BLaER1 treated with 17β-estradiol and CSF1 and Interleukin-3, amounts not matched to agents 10 nM and 100 nM (cell line): ENCODE data around the gene ELOF1.

Source experiments
- H3K27ac ChIP-seq, 11 experiments: shearing (Covaris generic); formaldehyde crosslinking; 2 replicates each; pipeline ENCODE4 v1.8.1; 2022
- H3K27me3 ChIP-seq, 11 experiments: shearing (Covaris generic); formaldehyde crosslinking; 2 replicates each; pipeline ENCODE4 v1.8.1; 2022
- H3K36me3 ChIP-seq, 11 experiments: shearing (Covaris generic); formaldehyde crosslinking; 2 replicates each; pipeline ENCODE4 v1.8.1; 2022
- H3K4me1 ChIP-seq, 10 experiments: shearing (Covaris generic); formaldehyde crosslinking; 2 replicates each; pipeline ENCODE4 v1.8.1; 2022
- H3K4me2 ChIP-seq, 11 experiments: shearing (Covaris generic); formaldehyde crosslinking; 2 replicates each; pipeline ENCODE4 v1.8.1; 2022
- H3K4me3 ChIP-seq, 10 experiments: shearing (Covaris generic); formaldehyde crosslinking; 2 replicates each; pipeline ENCODE4 v1.8.1; 2022
- H3K9ac ChIP-seq, 11 experiments: shearing (Covaris generic); formaldehyde crosslinking; 2 replicates each; pipeline ENCODE4 v1.8.1; 2022
- H3K9me3 ChIP-seq, 11 experiments: shearing (Covaris generic); formaldehyde crosslinking; replicated peaks in 1 of 11; 2 replicates each; pipeline ENCODE4 v1.8.1; 2022
- H4K20me1 ChIP-seq, 11 experiments: shearing (Covaris generic); formaldehyde crosslinking; 2 replicates each; pipeline ENCODE4 v1.8.1; 2022
- Cebpa-rat ChIP-seq, 11 experiments: shearing (Covaris generic); IDR thresholded peaks; 2 replicates each; pipeline ENCODE4 v1.8.1; 2022

ELOF1 gene

DNA sequence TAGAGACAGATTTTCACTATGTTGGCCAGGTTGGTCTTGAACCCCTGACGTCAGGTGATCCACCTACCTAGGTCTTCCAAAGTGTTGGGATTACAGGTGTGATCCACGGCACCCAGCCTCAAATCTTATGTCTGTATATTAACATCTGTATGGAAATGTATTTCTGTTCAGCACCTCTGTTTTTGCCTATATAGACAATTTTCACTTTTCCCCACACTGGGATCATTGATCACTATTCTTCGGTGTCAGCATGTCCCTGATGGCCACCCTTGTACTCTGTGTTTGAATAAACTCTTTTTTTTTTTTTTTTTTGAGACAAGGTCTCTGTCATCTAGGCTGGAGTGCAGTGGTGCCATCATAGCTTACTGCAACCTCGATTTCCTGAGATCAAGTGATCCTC, 35.1 kb upstream of the ELOF1 start:
- Histone ChIP-seq H3K36me3 (peaks cover 0 to 9% (median 5%) of the 10 kb centered on the region in 11 experiments; a peak in 20 of 22 replicates), H3K4me3 (no peak overlapping the region), H3K9ac (no peak overlapping the region), H4K20me1 (peaks cover 0 to 17% (median 12%) of the 10 kb centered on the region in 11 experiments; a peak in 12 of 22 replicates), H3K27me3 (no peaks in the 10 kb centered on the region), H3K4me2 (peak overlapping the region in 5 of 11 experiments; percentile 52 to 76 (median 69); a peak in 4 of 22 replicates), H3K27ac (no peak overlapping the region), H3K9me3 (peaks cover 0 to 3% (median 1%) of the 10 kb centered on the region in 11 experiments; a peak in 5 of 22 replicates), H3K4me1 (peaks cover 23 to 48% (median 38%) of the 10 kb centered on the region in 10 experiments)
- no peak for TF ChIP-seq Cebpa-rat (IDR thresholded peaks at IDR 0.05)

GRCh38 chr19:11587975-11588631, 29.1 kb upstream of the ELOF1 start:
- H3K36me3 ChIP-seq: no peaks in the 10 kb centered on the region
- 0 out of 22 replicates have a peak overlapping the region, but pooled peaks of 1 of the 11 experiments have one; percentile 25 for H3K4me2 ChIP-seq
- no peak overlapping the region for H3K4me3 ChIP-seq
- no peaks in the 10 kb centered on the region for H3K27me3 ChIP-seq
- H3K27ac ChIP-seq: no peak overlapping the region
- H3K9ac ChIP-seq: 0 out of 22 replicates have a peak overlapping the region, but pooled peaks of 2 of the 11 experiments have one; percentile 35 to 37
- H4K20me1 ChIP-seq: no peaks in the 10 kb centered on the region
- TF ChIP-seq Cebpa-rat (IDR thresholded peaks at IDR 0.05): no peak
- no peaks in the 10 kb centered on the region for H3K9me3 ChIP-seq
- peaks cover 31 to 48% (median 40%) of the 10 kb centered on the region in 10 experiments for H3K4me1 ChIP-seq

DNA sequence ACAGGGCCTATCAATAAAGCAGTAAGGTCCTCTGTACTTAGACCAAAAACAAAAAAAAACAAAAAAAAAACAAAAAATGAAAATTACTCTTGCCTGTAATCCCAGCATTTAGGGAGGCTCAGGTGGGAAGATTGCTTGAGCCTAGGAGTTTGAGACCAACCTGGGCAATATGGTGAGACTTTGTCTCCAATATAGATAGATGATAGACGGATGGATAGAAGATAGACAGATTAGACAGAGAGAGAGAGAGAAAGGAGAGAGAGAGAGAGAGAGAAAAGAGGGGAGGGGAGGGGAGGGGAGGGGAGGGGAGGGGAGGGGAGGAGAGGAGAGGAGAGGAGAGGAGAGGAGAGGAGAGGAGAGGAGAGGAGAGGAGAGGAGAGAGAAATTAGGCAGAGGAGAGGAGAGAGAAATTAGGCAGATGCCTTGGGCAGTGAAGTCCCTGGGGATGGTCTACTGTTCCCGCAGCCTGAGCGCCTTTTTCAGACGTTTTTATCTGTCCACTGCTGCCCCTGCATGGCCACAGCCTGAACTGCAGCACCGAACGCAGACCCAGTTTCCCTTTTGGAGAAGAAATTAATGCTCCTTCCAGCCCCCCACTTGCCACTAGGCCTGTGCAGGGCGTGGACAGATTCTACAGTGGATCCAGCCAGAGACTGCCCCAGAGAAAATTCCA, 28.4 kb upstream of the ELOF1 start:
- H3K9ac ChIP-seq: 0 out of 22 replicates have a peak overlapping the region, but pooled peaks of 2 of the 11 experiments have one; percentile 35 to 37
- no peaks in the 10 kb centered on the region for H3K36me3 ChIP-seq

DNA sequence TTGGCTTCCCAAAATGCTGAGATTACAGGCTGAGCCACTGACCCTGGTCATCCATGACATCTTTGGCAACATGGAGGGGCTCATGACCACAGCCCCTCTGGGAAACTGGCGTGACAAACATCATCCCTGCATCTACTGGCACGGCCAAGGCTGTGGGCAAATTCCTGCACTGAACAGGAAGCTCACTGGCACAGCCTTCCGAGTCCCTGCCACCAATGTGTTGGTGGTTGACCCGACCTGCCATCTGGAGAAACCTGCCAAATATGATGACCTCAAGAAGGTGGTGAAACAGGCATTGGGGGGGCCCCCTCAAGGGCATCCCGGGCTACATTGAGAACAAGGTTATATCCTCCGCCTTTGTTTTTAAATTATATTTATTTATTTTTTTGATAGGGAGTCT, 27.3 kb upstream of the ELOF1 start:
- H3K4me3 ChIP-seq: no peak overlapping the region
- no peaks in the 10 kb centered on the region for H4K20me1 ChIP-seq
- no peaks in the 10 kb centered on the region for H3K27me3 ChIP-seq
- H3K27ac ChIP-seq: peak overlapping the region in 1 of 11 experiments; percentile 2; a peak in 1 of 22 replicates
- peaks cover 34 to 59% (median 46%) of the 10 kb centered on the region in 10 experiments for H3K4me1 ChIP-seq
- H3K9ac ChIP-seq: no peak overlapping the region
- peak overlapping the region; percentile 14 to 56 (median 35); a peak in 16 of 22 replicates for H3K4me2 ChIP-seq
- no peak for TF ChIP-seq Cebpa-rat (IDR thresholded peaks at IDR 0.05)
- no peaks in the 10 kb centered on the region for H3K9me3 ChIP-seq
- H3K36me3 ChIP-seq: no peaks in the 10 kb centered on the region

More for the DNA sequence above, 28.4 kb upstream of the ELOF1 start:
- H3K9me3 ChIP-seq: no peaks in the 10 kb centered on the region
- no peak overlapping the region for H3K27ac ChIP-seq
- no peak overlapping the region for H3K4me3 ChIP-seq
- H3K4me1 ChIP-seq: peaks cover 25 to 48% (median 38%) of the 10 kb centered on the region in 10 experiments
- H4K20me1 ChIP-seq: no peaks in the 10 kb centered on the region
- no peaks in the 10 kb centered on the region for H3K27me3 ChIP-seq
- TF ChIP-seq Cebpa-rat (IDR thresholded peaks at IDR 0.05): no peak
- H3K4me2 ChIP-seq: peak overlapping the region in 6 of 11 experiments; percentile 7 to 56 (median 48); a peak in 5 of 22 replicates

DNA sequence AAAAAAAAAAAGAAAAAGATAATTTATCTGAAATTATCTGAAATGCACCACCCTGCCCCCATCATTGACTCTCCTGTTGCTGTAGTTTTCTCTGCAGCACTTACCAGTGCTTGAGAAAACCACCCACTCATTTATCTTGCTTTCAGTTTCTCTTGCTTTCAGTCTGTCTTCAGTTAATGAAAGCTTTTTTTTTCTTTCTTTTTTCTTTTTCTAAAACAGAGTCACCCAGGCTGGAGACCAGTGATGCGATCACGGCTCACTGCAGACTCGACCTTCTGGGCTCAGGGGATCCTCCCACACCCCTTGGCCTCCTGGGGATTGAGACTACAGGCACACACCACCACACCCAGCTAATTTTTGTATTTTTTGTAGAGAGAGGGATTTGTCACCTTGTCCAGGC, 22.7 kb upstream of the ELOF1 start:
- Histone ChIP-seq H3K4me2 (peak overlapping the region; percentile 77 to 97 (median 88)), H3K9me3 (no peaks in the 10 kb centered on the region), H3K9ac (peak overlapping the region; percentile 7 to 67 (median 50); a peak in 17 of 22 replicates), H3K27me3 (peaks cover 19 to 33% (median 28%) of the 10 kb centered on the region in 11 experiments), H3K36me3 (no peaks in the 10 kb centered on the region), H4K20me1 (peaks cover 0 to 12% (median 0%) of the 10 kb centered on the region in 11 experiments; a peak in 3 of 22 replicates), H3K27ac (peak overlapping the region; percentile 7 to 75 (median 65); a peak in 20 of 22 replicates), H3K4me1 (peaks cover 73 to 99% (median 83%) of the 10 kb centered on the region in 10 experiments), H3K4me3 (peak overlapping the region in 6 of 10 experiments; percentile 2 to 48 (median 24); a peak in 6 of 20 replicates)
- TF ChIP-seq Cebpa-rat (IDR thresholded peaks at IDR 0.05): no peak

- Histone ChIP-seq H3K4me3 (no peak overlapping the region), H3K9me3 (no peaks in the 10 kb centered on the region), H3K9ac (no peak overlapping the region; a peak in 1 of 22 replicates), H4K20me1 (peaks cover 0 to 12% (median 0%) of the 10 kb centered on the region in 11 experiments; a peak in 3 of 22 replicates), H3K4me2 (peak overlapping the region; percentile 77 to 97 (median 88)), H3K27me3 (peaks cover 19 to 34% (median 28%) of the 10 kb centered on the region in 11 experiments), H3K4me1 (peaks cover 65 to 92% (median 74%) of the 10 kb centered on the region in 10 experiments), H3K36me3 (no peaks in the 10 kb centered on the region), H3K27ac (no peak overlapping the region)
- TF ChIP-seq Cebpa-rat (IDR thresholded peaks at IDR 0.05): no peak
Observed at GRCh38 chr19:11580116-11580515, 21.1 kb upstream of the ELOF1 start.

DNA sequence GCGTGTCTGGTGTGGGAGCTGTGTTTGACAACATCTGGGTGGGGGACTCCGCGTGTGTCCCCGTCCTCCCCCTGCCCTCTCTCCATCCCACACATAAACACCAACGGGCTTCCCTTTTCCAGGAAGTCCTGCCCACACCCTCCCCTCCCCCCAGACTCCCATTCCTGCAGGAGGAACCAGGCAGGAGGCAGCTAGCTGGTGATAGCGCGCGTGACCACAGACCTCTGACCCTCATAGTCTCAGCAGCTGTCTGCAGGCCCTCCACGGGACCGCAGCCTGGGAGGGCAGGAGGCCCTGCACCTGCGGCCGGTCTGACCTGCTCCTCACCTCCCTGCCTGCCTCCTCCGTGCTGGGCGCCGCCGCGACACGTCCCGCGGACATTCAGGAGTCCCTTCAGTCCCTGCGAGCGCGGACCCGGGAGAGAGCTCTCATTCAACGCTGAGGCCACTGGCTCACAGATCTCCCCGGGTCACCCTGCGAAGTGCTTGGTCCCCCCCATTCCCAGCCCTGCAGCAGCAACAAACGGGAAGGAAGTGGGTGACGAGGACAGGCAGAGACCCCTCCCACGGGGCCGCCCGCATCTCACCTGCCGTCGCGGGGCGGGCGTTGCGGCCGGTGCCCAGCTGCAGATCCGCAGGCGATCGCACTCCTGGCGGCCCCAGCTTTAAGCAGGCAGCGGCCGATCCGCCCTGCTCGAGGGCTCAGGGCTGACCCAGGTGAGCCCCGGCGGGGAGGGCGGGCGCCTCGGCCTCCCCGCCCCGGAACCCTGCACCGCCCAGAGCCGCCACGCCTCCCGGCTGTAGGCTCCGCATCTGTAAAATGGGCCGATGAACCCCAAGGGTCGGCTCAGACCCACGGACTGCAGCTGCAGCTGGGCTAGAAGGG, 19.5 kb upstream of the ELOF1 start:
- Histone ChIP-seq H4K20me1 (peaks cover 0 to 12% (median 0%) of the 10 kb centered on the region in 11 experiments; a peak in 3 of 22 replicates), H3K4me3 (peak overlapping the region in 9 of 10 experiments; percentile 29 to 59 (median 48); a peak in 14 of 20 replicates), H3K27ac (peak overlapping the region in 1 of 11 experiments; percentile 35; a peak in 1 of 22 replicates), H3K27me3 (peaks cover 19 to 34% (median 28%) of the 10 kb centered on the region in 11 experiments), H3K9ac (peak overlapping the region in 6 of 11 experiments; percentile 6 to 73 (median 26); a peak in 6 of 22 replicates), H3K36me3 (no peaks in the 10 kb centered on the region), H3K4me1 (peaks cover 60 to 77% (median 66%) of the 10 kb centered on the region in 10 experiments), H3K4me2 (peak overlapping the region; percentile 81 to 97 (median 88)), H3K9me3 (no peaks in the 10 kb centered on the region)
- no peak for TF ChIP-seq Cebpa-rat (IDR thresholded peaks at IDR 0.05)
